Activated effector memory CD4-positive, alpha-beta T cell treated with Interleukin-2 at 50 U/mL for 16 hours (primary cell): ENCODE measurements around the gene UCN3.
"Not testable (repeated sequence)": the region's sequence is repeated elsewhere in the genome, so short reads cannot be mapped to it uniquely, and the experiment has no call there.

ENCODE experiments used
- DNase-seq: peaks from one replicate; pipeline ENCODE4 v3.0.0-alpha.2; 2020

The UCN3 gene

DNA sequence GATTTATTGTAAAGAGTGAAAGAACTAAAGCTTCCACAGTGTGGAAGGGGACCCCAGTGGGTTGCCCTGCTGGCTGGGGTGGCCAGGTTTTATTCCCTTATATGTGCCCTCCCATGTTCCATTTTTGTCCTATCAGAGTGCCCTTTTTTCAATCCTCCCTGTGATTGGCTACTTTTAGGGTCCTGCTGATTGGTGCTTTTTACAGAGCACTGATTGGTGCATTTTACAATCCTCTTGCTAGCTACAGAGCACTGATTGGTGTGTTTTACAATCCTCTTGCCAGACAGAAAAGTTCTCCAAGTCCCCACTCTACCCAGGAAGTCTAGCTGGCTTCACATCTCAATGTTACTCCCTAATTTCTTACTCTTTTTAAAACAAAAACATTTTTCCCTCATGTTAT is 46.0 kb downstream of the UCN3 start:
- DNase-seq = not testable (repeated sequence)

DNA sequence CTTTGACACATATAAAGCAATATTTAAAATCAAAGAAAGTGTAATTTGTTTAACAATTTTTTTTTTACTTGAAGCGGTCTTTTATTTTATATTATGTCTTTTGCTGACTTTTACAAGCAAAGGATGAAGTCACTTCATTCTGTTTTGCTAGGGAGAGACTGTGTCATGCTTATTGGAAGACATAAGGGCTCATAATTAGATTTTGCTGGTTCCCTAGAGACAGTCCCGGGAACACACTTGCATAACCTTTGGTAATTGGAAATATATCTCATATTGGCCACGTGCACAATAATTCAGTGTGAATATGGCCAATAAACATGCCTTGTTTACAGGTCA is 47.1 kb downstream of the UCN3 start:
- DNase-seq = no peak

DNA sequence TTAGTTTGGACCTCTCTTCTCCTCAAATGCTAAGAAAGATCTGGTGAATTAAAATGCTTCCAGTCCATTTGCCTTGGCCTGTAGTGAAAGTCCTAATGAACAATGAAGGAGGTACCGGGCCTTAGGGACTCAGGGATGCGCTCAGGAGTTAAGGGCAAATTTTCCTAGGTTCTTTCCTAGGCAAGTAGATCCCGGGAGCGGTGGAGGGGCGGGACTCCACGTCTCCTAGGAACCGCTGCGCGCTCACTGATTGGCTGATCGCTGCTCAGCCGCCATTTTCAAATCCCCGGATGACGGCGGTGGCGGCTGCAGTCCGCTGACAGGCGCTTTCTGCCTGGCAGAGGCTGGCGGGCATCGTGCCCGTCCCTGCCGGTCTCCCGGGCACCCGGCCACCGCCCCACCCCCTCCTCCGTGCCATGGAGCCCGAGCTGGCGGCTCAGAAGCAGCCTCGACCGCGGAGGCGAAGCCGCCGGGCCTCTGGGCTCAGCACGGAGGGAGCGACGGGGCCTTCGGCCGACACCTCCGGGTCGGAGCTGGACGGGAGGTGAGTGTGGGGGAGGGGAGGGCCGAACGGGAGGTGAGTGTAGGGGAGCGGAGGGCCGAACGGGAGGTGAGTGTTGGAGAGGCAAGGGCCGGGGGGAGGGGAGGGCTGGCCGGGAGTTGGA is 47.6 kb downstream of the UCN3 start, which contains the start of gene NET1:
Gene NET1 (plus strand): TSS at position 281 of the 665 bp plus-strand sequence. CDS start 136 bp downstream, at position 417.
- DNase-seq = peak; percentile 52

DNA sequence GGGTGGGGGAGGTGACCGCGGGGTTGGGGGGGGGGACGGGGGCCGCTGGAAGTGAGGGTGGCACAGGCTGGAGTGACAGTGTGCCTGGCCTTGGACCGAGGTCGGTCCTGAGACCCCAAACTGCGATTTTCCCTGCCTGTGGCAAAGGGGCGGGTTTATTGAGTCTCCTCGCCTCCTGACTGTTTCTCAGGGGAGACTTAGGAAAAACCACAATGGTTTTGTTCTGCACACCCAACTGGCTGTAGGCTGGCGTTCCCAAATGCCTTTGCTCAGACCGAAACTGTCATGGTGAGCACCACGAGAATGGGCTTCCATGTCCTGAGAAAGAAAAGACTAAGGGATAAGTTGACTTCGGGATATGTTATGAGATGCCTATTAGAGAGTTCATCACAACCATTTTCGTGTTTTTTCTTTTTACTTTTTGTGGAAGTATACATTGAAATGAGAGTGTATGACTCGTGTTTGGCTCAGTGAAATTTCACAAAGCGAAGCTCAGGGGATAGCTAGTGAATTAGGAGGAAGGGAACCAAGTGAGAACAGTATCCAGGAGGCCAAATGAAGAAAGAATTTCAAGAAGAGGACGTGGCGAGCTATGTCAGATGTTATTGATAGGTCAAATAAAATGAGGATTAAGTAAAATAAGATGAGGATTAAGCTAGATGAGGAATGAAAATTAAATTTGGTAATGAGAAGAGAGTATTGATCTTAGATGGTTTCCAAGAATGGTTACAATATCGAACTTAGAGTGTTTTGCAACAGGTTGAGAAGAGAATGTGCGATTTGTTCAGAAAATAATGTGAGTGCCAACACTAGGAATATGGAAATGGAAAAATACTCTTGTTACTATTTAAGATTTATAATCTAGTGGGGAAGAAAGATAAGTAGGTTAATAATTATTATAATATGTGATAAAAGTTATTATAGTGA is 48.5 kb downstream of the UCN3 start:
- DNase-seq = no peak

DNA sequence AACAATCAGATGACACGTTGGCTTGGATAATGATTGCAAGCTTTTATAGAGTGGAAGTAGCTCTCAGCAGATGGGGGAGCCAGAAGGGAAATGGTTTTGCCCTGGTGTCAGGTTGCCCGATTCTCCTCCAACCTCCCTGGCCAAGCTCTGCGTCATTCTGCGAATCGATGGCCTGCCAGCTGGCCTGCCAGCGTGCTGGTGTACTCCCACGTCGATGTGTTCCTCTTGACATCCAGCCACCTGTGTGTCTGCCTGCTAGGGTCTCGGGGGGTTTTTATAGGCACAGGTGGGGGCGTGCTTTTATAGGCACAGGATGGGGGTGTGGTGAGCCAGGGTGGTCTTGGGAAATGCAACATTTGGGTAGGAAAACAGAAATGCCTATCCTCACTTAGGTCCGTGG is 52.2 kb downstream of the UCN3 start:
- no peak for DNase-seq

DNA sequence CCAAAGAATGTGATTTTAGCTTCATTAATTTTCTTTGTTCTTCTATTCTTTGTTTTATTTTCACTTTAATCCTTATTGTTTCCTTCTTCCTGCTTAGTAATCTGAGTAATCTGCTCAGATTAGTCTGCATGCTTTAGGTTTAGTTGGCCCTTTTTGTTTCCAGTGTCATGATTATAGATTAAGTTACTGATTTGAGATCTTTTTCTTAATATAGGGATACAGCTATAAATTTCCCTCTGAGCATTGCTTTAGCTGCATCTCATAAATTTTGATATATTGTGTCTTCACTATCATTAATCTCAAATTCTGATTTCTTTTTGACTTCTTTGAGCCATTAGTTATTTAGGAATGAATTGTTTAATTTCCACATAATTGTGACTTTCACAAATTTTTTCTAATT is 53.8 kb downstream of the UCN3 start:
- no peak for DNase-seq

DNA sequence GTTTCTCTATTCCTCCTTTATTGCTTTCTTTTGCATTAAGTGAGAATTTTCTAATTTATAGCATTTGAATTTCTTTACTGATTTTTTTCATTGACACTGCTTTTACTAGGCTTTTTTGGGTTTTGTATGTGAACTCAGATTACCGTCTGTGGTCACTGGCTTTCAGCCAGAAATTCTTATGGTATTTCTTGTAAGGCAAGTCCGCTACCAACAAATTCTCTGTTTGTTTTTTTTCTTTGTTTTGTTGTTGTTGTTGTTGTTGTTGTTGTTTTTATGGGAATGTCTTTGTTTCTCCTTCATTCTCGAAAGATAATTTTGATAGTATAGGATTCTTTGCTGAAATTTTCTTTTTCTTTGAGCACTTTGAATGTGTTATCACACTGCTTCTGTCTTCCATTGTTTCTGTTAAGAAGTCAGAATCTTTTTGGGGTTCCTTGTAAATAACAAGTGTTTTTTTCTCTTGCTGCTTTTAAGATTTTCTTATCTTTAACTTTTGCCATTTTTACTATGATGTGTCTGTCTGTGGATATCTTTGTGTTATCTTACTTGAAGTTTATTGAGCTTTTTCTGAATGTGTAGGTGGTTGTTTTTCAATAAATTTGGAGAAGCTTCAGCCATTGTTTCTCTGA is 54.8 kb downstream of the UCN3 start:
- no peak for DNase-seq

DNA sequence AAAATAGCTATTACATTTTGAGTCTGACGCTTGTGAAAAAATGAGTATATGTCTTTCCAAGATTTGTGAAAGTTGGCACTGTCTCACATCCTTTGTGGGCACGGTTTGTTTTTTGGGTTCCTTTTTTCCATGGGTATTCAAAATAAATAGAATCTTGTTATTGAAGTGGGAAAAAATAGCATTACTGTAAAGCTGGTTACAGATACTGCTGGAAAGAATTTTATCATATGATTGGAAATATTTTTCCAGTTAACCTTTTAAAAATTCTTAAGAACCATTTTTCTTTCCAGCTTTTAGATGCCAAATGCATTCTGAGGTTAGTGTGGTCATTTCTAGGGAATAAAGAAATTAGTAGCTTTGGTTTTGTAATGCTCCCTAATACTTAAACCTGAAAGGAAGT is 59.0 kb downstream of the UCN3 start:
- no peak for DNase-seq
